Endothelial cell (in vitro differentiated cells): ENCODE results near the gene L1TD1. TPM values are rescaled to one million over a fixed set of nuclear protein-coding genes. Genes with fewer than 3 reads are reported as not detected.
"Not testable (repeated sequence)": the region's sequence is repeated elsewhere in the genome, so short reads cannot be mapped to it uniquely, and the experiment has no call there.

Experiments
- DNase-seq: peaks from one replicate; pipeline ENCODE4 v3.0.0; 2021; ENCODE audit warnings: low spot score
- H3K27ac Mint-ChIP-seq: one replicate; pipeline ENCODE4 v1.8.0; 2021; ENCODE audit warnings: mixed read lengths, inconsistent platforms; ENCODE audit not compliant: unreplicated experiment
- H3K27me3 Mint-ChIP-seq: one replicate; pipeline ENCODE4 v1.8.0; 2021; ENCODE audit warnings: mild to moderate bottlenecking, moderate library complexity, mixed read lengths, inconsistent platforms; ENCODE audit not compliant: unreplicated experiment
- H3K36me3 Mint-ChIP-seq: one replicate; pipeline ENCODE4 v1.8.0; 2021; ENCODE audit warnings: mild to moderate bottlenecking, low read depth, mixed read lengths, inconsistent platforms; ENCODE audit not compliant: unreplicated experiment
- H3K4me1 Mint-ChIP-seq: one replicate; pipeline ENCODE4 v1.8.0; 2021; ENCODE audit warnings: mild to moderate bottlenecking, mixed read lengths, inconsistent platforms; ENCODE audit not compliant: unreplicated experiment
- H3K4me3 Mint-ChIP-seq: one replicate; pipeline ENCODE4 v1.8.0; 2021; ENCODE audit warnings: mild to moderate bottlenecking, mixed read lengths, inconsistent platforms; ENCODE audit not compliant: unreplicated experiment
- H3K9me3 Mint-ChIP-seq: one replicate; pipeline ENCODE4 v1.8.0; 2021; ENCODE audit warnings: mixed read lengths, inconsistent platforms; ENCODE audit not compliant: unreplicated experiment
- CTCF ChIP-seq: fragments of 200-600 bp; sonication (generic); IDR thresholded peaks from one replicate; pipeline ENCODE4 v1.5.0; 2021; ENCODE audit warnings: antibody characterized with exemption; ENCODE audit not compliant: unreplicated experiment
- total RNA-seq: library from RNA; stranded (reverse); fragmentation: NEBNext Ultra II Directional; extraction: Animal tissue kit (Norgen Biotek cat#: 25700); gene quantifications from one replicate; pipeline ENCODE4 v1.2.1, GENCODE V29; 2021; ENCODE audit not compliant: unreplicated experiment

The L1TD1 gene
- total RNA-seq, 1 donor from 2014 or later: 50.1 TPM

GRCh38 chr1:62212411-62212810 lies 17.8 kb downstream of the L1TD1 start:
- Mint-ChIP-seq H3K36me3 (peaks cover 37% of the 10 kb centered on the region), H3K9me3 (peaks cover 12% of the 10 kb centered on the region), H3K4me3 (no peak overlapping the region), H3K4me1 (peaks cover 14% of the 10 kb centered on the region), H3K27me3 (no peaks in the 10 kb centered on the region), H3K27ac (no peak overlapping the region)
- DNase-seq: no peak
- no peak for TF ChIP-seq CTCF

GRCh38 chr1:62213075-62213914 lies 18.6 kb downstream of the L1TD1 start:
- H3K27ac Mint-ChIP-seq: no peak overlapping the region
- no peak for DNase-seq
- no peaks in the 10 kb centered on the region for H3K27me3 Mint-ChIP-seq
- H3K9me3 Mint-ChIP-seq: peaks cover 12% of the 10 kb centered on the region
- H3K36me3 Mint-ChIP-seq: peaks cover 33% of the 10 kb centered on the region
- H3K4me1 Mint-ChIP-seq: peaks cover 14% of the 10 kb centered on the region
- no peak for TF ChIP-seq CTCF
- H3K4me3 Mint-ChIP-seq: no peak overlapping the region

GRCh38 chr1:62218604-62219003 lies 24.0 kb downstream of the L1TD1 start:
- no peaks in the 10 kb centered on the region for H3K9me3 Mint-ChIP-seq
- H3K27me3 Mint-ChIP-seq: no peaks in the 10 kb centered on the region
- DNase-seq: no peak
- H3K4me3 Mint-ChIP-seq: no peak overlapping the region
- no peak overlapping the region for H3K27ac Mint-ChIP-seq
- no peak for TF ChIP-seq CTCF
- no peaks in the 10 kb centered on the region for H3K4me1 Mint-ChIP-seq
- H3K36me3 Mint-ChIP-seq: no peaks in the 10 kb centered on the region

GRCh38 chr1:62220456-62220855 lies 25.8 kb downstream of the L1TD1 start:
- not testable (repeated sequence) for H3K4me1 Mint-ChIP-seq, DNase-seq, H3K27ac Mint-ChIP-seq, H3K4me3 Mint-ChIP-seq, H3K9me3 Mint-ChIP-seq, H3K27me3 Mint-ChIP-seq, H3K36me3 Mint-ChIP-seq

- Mint-ChIP-seq H3K36me3 (no peaks in the 10 kb centered on the region), H3K9me3 (no peaks in the 10 kb centered on the region)
Measured at GRCh38 chr1:62221171-62221570, 26.5 kb downstream of the L1TD1 start.

More at GRCh38 chr1:62221171-62221570, 26.5 kb downstream of the L1TD1 start:
- no peak overlapping the region for H3K4me3 Mint-ChIP-seq
- H3K27me3 Mint-ChIP-seq: no peaks in the 10 kb centered on the region
- H3K27ac Mint-ChIP-seq: no peak overlapping the region
- no peak for TF ChIP-seq CTCF
- no peaks in the 10 kb centered on the region for H3K4me1 Mint-ChIP-seq
- DNase-seq: no peak
